ENCODE results near the gene PGAP1.
A peak's percentile ranks its signal among the peaks of the same experiment; 100 is the strongest.

Gene PGAP1

DNA sequence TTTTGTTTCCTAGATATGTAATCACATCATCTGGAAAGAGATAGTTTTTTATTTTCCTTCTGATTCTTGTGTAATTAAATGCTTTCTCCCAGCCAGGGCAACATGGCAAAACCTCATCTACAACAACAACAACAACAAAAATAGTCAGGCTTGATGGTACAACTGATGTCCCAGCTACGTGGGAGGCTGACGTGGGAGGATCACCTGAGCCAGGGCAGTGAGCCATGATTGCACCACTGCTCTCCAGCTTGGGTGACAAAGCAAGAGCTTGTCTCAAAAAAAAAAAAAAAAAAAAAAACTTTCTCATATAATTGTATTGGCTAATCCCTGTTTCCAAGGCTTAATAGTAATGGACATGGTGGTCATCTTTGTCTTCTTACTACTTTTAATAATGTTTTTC, 26.4 kb upstream of the PGAP1 start:
- no peaks in the 10 kb centered on the region for H3K36me3 ChIP-seq (ENCODE audit: control insufficient read depth in 5 of 5, insufficient read depth in 5 of 5, low read length in 5 of 5)
- H3K9me3 ChIP-seq (ENCODE audit: control insufficient read depth in 5 of 5, low read length in 5 of 5): no peaks in the 10 kb centered on the region
- H3K27ac ChIP-seq (ENCODE audit: low read depth, low read length): no peak overlapping the region
- H3K27me3 ChIP-seq (ENCODE audit: control insufficient read depth in 5 of 5, insufficient read depth in 4 of 5, low read length in 5 of 5): no peaks in the 10 kb centered on the region
- H3K4me1 ChIP-seq (ENCODE audit: control insufficient read depth in 5 of 5, insufficient read depth in 5 of 5, low read length in 5 of 5): peaks cover 0 to 3% (median 0%) of the 10 kb centered on the region in 5 donors
- H3K4me3 ChIP-seq (ENCODE audit: low read depth in 1 of 5, low read length in 5 of 5): no peak overlapping the region
- H3K9ac ChIP-seq (ENCODE audit: low read length in 5 of 5): no peak overlapping the region

DNA sequence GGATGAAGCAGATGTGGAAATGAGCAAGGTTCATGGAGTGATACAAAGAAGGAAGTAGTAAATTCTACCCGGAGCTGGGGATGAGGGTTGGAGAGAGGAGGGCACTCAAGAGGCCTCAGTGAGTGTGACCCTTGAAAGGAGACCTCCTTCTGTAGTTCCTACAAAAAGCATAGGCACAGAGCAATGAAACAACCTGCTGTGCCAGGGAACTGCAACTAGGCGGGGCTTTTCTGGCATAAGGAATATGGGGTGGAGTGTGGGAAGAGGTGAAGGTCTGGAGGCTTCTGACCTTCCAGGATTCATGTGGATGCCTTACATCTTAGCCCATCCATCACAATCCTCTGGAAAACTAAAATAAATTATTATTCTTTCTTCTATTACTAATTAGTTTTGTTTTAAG, 25.5 kb upstream of the PGAP1 start:
- no peak overlapping the region for H3K4me3 ChIP-seq (ENCODE audit: low read depth in 1 of 5, low read length in 5 of 5)
- no peaks in the 10 kb centered on the region for H3K36me3 ChIP-seq (ENCODE audit: control insufficient read depth in 5 of 5, insufficient read depth in 5 of 5, low read length in 5 of 5)
- peaks cover 0 to 3% (median 0%) of the 10 kb centered on the region in 5 donors for H3K4me1 ChIP-seq (ENCODE audit: control insufficient read depth in 5 of 5, insufficient read depth in 5 of 5, low read length in 5 of 5)
- H3K9ac ChIP-seq (ENCODE audit: low read length in 5 of 5): no peak overlapping the region
- H3K27ac ChIP-seq (ENCODE audit: low read depth, low read length): no peak overlapping the region
- no peaks in the 10 kb centered on the region for H3K9me3 ChIP-seq (ENCODE audit: control insufficient read depth in 5 of 5, low read length in 5 of 5)
- no peaks in the 10 kb centered on the region for H3K27me3 ChIP-seq (ENCODE audit: control insufficient read depth in 5 of 5, insufficient read depth in 4 of 5, low read length in 5 of 5)

DNA sequence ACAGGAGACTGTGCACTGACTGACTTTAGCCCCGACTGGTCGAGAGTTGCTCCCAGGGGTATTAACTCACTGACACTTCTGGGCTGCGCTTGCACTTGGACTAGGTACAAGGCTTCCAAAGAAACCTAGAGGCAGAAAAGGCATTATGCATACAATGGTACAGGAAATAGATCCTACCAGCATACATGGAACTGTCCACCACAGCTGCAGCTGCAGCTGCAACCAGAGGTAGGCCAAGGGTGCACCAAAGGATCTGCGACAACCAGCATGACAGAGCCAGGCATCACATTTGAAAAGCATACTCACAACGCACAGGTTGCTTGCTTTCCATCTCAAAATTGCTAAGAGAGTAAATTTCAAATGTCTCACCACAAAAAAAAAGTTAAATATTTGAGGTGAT, 22.6 kb upstream of the PGAP1 start:
- Histone ChIP-seq H3K27me3 (ENCODE audit: control insufficient read depth in 5 of 5, insufficient read depth in 4 of 5, low read length in 5 of 5) (no peaks in the 10 kb centered on the region), H3K9me3 (ENCODE audit: control insufficient read depth in 5 of 5, low read length in 5 of 5) (no peaks in the 10 kb centered on the region), H3K4me3 (ENCODE audit: low read depth in 1 of 5, low read length in 5 of 5) (no peak overlapping the region), H3K27ac (ENCODE audit: low read depth, low read length) (no peak overlapping the region), H3K36me3 (ENCODE audit: control insufficient read depth in 5 of 5, insufficient read depth in 5 of 5, low read length in 5 of 5) (no peaks in the 10 kb centered on the region), H3K9ac (ENCODE audit: low read length in 5 of 5) (no peak overlapping the region), H3K4me1 (ENCODE audit: control insufficient read depth in 5 of 5, insufficient read depth in 5 of 5, low read length in 5 of 5) (peaks cover 0 to 3% (median 0%) of the 10 kb centered on the region in 5 donors)

DNA sequence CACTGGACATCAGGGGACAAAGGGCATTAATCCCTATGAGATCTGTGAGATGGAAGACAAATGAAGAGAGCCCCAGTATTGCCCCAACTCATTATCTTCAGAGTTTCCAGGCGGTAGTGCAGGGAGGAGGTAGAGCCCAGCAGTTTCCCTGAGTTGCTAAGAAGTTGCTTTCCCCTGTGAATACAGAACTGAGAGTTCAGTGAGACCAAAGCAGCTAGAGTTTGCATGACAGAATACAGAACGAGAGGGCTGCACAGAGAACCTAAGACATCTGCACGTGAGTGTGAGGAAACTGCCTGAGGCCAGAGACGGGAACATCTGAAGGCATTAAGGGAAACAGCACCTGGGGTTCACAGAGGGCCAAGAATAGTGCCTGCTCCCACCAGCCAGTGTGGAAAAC, 18.1 kb upstream of the PGAP1 start:
- H3K36me3 ChIP-seq (ENCODE audit: control insufficient read depth in 5 of 5, insufficient read depth in 5 of 5, low read length in 5 of 5): no peaks in the 10 kb centered on the region
- no peaks in the 10 kb centered on the region for H3K9me3 ChIP-seq (ENCODE audit: control insufficient read depth in 5 of 5, low read length in 5 of 5)
- no peak overlapping the region for H3K9ac ChIP-seq (ENCODE audit: low read length in 5 of 5)
- H3K4me1 ChIP-seq (ENCODE audit: control insufficient read depth in 5 of 5, insufficient read depth in 5 of 5, low read length in 5 of 5): peaks cover 0 to 3% (median 0%) of the 10 kb centered on the region in 5 donors
- no peak overlapping the region for H3K27ac ChIP-seq (ENCODE audit: low read depth, low read length)
- H3K27me3 ChIP-seq (ENCODE audit: control insufficient read depth in 5 of 5, insufficient read depth in 4 of 5, low read length in 5 of 5): no peaks in the 10 kb centered on the region
- H3K4me3 ChIP-seq (ENCODE audit: low read depth in 1 of 5, low read length in 5 of 5): no peak overlapping the region

DNA sequence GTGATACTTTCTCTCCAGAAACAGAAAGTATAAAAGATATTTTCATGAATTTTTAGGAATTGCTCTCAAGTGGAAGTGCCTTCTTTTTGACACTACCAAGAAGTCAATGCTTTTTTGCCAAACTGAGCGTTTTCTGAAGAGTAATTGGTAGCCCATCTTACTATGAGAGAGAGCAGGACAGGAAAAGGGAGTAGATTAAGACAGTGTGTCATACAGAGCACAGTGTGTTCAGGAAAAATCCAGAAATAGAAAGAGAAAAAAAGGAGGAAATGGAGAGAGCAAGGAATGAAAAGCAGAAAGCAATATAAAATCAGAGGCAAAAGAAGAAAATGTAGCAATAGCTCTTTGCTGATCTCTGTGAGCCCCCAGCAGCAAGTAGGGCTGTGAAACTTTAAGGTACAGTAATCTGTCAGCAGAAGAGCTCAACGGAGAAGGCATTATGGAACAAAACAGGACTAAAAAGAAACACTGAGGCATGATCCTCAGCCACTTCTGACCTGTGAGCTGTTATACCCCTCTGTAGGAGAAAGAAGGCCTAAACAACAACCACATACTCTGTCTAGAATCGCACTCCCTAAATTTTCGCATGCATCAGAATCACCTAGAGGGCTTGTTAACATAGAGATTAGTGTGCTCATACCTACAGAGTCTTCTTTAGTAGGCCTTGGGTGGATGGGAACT, 15.0 kb upstream of the PGAP1 start:
- Histone ChIP-seq H3K4me3 (ENCODE audit: low read depth in 1 of 5, low read length in 5 of 5) (no peak overlapping the region), H3K9ac (ENCODE audit: low read length in 5 of 5) (no peak overlapping the region), H3K9me3 (ENCODE audit: control insufficient read depth in 5 of 5, low read length in 5 of 5) (no peaks in the 10 kb centered on the region), H3K27me3 (ENCODE audit: control insufficient read depth in 5 of 5, insufficient read depth in 4 of 5, low read length in 5 of 5) (no peaks in the 10 kb centered on the region), H3K36me3 (ENCODE audit: control insufficient read depth in 5 of 5, insufficient read depth in 5 of 5, low read length in 5 of 5) (no peaks in the 10 kb centered on the region), H3K4me1 (ENCODE audit: control insufficient read depth in 5 of 5, insufficient read depth in 5 of 5, low read length in 5 of 5) (no peaks in the 10 kb centered on the region), H3K27ac (ENCODE audit: low read depth, low read length) (no peak overlapping the region)

DNA sequence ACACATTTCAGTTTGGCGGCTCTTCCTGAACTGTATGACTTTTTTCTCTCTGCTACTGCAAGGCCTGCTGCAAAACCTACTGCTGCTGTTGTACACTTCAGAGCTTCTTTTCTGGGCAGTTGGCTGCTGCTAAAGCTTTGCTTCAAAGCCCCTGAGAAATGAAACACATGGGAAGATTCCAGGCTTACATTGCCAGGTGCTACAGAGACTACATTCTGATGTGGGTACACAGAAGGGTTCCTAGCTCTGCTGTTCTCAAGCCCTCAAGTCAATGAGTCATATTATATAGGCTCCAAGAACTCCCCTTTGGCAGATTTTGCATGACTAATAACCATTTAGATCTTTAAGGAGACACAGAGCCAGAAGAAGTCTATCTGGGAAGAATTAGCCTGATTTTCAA, 12.9 kb upstream of the PGAP1 start:
- Histone ChIP-seq H3K4me1 (ENCODE audit: control insufficient read depth in 5 of 5, insufficient read depth in 5 of 5, low read length in 5 of 5) (no peaks in the 10 kb centered on the region), H3K9ac (ENCODE audit: low read length in 5 of 5) (no peak overlapping the region), H3K36me3 (ENCODE audit: control insufficient read depth in 5 of 5, insufficient read depth in 5 of 5, low read length in 5 of 5) (no peaks in the 10 kb centered on the region), H3K4me3 (ENCODE audit: low read depth in 1 of 5, low read length in 5 of 5) (no peak overlapping the region), H3K9me3 (ENCODE audit: control insufficient read depth in 5 of 5, low read length in 5 of 5) (no peaks in the 10 kb centered on the region), H3K27me3 (ENCODE audit: control insufficient read depth in 5 of 5, insufficient read depth in 4 of 5, low read length in 5 of 5) (no peaks in the 10 kb centered on the region), H3K27ac (ENCODE audit: low read depth, low read length) (no peak overlapping the region)

DNA sequence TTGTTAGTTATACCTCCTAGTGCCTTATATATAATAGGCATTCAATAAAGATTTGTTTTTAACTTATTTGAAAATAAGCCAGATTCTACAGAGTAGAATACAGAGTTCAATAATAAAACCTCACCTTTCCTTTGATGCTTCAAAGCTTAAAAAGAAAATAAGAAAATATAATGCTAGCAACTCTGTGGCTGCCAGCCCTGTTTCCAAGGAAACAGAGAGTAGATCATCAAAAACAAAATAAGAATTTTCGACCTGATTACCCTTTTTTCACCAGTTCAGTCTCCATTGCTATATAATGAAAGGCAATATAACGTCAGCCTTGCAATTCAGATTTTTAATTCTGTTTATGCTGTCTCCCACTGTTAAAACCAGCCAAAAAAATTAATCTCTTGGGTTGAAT, 8.9 kb upstream of the PGAP1 start:
- no peak overlapping the region for H3K27ac ChIP-seq (ENCODE audit: low read depth, low read length)
- H3K4me1 ChIP-seq (ENCODE audit: control insufficient read depth in 5 of 5, insufficient read depth in 5 of 5, low read length in 5 of 5): no peaks in the 10 kb centered on the region
- no peaks in the 10 kb centered on the region for H3K36me3 ChIP-seq (ENCODE audit: control insufficient read depth in 5 of 5, insufficient read depth in 5 of 5, low read length in 5 of 5)
- no peak overlapping the region for H3K4me3 ChIP-seq (ENCODE audit: low read depth in 1 of 5, low read length in 5 of 5)
- no peak overlapping the region for H3K9ac ChIP-seq (ENCODE audit: low read length in 5 of 5)
- H3K9me3 ChIP-seq (ENCODE audit: control insufficient read depth in 5 of 5, low read length in 5 of 5): no peaks in the 10 kb centered on the region
- no peaks in the 10 kb centered on the region for H3K27me3 ChIP-seq (ENCODE audit: control insufficient read depth in 5 of 5, insufficient read depth in 4 of 5, low read length in 5 of 5)

DNA sequence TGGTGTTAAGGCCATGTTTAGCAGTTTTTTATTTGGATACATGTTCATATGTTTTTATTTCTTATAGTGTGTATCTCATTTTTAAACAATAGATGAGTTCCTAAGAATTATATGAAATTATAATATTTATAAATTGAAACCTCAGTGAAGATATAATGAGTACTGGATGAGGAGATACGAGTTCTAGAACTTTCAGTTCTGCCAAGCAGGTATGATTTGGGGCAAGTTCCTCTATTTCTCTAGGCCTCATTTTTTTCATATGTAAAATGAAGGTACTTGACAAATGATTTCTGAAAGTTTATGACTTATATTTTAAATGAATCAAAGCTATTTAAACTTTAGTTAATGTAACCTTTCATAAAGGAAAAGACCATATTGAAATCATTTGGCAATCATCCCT, 8.2 kb upstream of the PGAP1 start:
- H3K4me1 ChIP-seq (ENCODE audit: control insufficient read depth in 5 of 5, insufficient read depth in 5 of 5, low read length in 5 of 5): no peaks in the 10 kb centered on the region
- H3K27me3 ChIP-seq (ENCODE audit: control insufficient read depth in 5 of 5, insufficient read depth in 4 of 5, low read length in 5 of 5): no peaks in the 10 kb centered on the region
- no peak overlapping the region for H3K27ac ChIP-seq (ENCODE audit: low read depth, low read length)
- no peaks in the 10 kb centered on the region for H3K9me3 ChIP-seq (ENCODE audit: control insufficient read depth in 5 of 5, low read length in 5 of 5)
- no peak overlapping the region for H3K9ac ChIP-seq (ENCODE audit: low read length in 5 of 5)
- no peaks in the 10 kb centered on the region for H3K36me3 ChIP-seq (ENCODE audit: control insufficient read depth in 5 of 5, insufficient read depth in 5 of 5, low read length in 5 of 5)
- H3K4me3 ChIP-seq (ENCODE audit: low read depth in 1 of 5, low read length in 5 of 5): no peak overlapping the region

DNA sequence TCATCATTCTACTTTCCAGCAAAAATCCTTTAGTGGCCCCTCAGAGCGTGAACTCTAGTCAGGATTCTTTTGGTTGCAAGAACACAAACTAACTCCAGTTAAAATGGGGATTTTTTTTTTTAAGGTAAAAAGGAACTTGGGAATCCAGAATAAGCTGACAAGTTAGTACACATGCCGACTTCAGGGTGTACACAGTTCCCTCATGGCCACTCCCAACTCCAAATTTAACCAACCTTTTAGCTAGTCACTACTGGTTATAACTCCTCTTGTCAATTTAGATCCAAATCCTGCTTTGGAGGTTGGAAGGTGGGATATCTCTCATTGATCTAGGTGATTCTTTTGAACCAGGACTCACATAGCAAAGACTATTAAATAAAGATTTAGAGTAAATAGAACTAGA, 5.0 kb upstream of the PGAP1 start:
- Histone ChIP-seq H3K36me3 (ENCODE audit: control insufficient read depth in 5 of 5, insufficient read depth in 5 of 5, low read length in 5 of 5) (no peaks in the 10 kb centered on the region), H3K27ac (ENCODE audit: low read depth, low read length) (no peak overlapping the region), H3K27me3 (ENCODE audit: control insufficient read depth in 5 of 5, insufficient read depth in 4 of 5, low read length in 5 of 5) (no peaks in the 10 kb centered on the region), H3K9me3 (ENCODE audit: control insufficient read depth in 5 of 5, low read length in 5 of 5) (no peaks in the 10 kb centered on the region), H3K4me3 (ENCODE audit: low read depth in 1 of 5, low read length in 5 of 5) (no peak overlapping the region), H3K9ac (ENCODE audit: low read length in 5 of 5) (no peak overlapping the region), H3K4me1 (ENCODE audit: control insufficient read depth in 5 of 5, insufficient read depth in 5 of 5, low read length in 5 of 5) (peaks cover 0 to 12% (median 7%) of the 10 kb centered on the region in 5 donors)

DNA sequence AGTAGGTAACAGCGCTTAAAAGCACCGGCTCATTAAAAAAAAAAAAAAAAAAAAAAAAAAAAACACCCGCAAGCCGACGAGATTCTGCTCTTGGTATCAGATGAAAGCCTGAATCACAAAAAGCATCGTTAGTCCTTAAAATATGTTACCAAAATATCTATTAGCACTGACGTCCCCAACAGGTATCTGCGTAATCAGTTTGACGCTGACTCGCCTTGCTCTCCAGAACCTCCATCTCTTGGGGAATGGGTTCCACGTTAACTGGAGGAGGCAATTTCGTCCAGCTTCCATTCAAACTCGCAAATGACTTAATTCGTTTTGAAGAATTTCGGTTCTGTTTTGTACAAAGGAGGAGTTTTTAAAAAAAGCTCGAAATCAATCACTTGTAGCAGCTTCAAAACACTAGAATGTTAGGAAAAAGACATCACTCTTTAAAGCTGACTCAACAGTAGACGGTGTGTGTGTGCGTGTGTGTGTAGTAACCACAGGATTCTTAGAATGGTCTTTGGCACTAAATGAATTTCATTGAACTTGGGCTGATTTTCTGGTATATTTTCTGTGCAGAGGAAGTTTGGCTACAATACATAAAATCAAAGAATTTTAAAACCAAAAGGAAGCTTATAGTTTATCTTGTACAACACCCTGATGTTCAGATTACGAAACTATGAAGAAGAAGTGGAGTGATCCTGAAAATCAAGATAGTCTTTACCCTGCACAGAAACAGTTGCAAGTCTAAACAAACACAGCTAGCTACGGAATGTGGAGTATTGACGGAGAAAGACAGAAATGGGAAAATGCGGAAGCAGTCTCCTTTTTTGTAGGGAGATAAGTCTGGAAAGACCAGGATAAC, 1.1 kb upstream of the PGAP1 start:
- no peaks in the 10 kb centered on the region for H3K36me3 ChIP-seq (ENCODE audit: control insufficient read depth in 5 of 5, insufficient read depth in 5 of 5, low read length in 5 of 5)
- peak overlapping the region; percentile 80 to 95 (median 92) for H3K4me3 ChIP-seq (ENCODE audit: low read depth in 1 of 5, low read length in 5 of 5)
- H3K9ac ChIP-seq (ENCODE audit: low read length in 5 of 5): peak overlapping the region; percentile 66 to 86 (median 81)
- H3K9me3 ChIP-seq (ENCODE audit: control insufficient read depth in 5 of 5, low read length in 5 of 5): no peaks in the 10 kb centered on the region
- peaks cover 0 to 27% (median 23%) of the 10 kb centered on the region in 5 donors for H3K4me1 ChIP-seq (ENCODE audit: control insufficient read depth in 5 of 5, insufficient read depth in 5 of 5, low read length in 5 of 5)
- H3K27me3 ChIP-seq (ENCODE audit: control insufficient read depth in 5 of 5, insufficient read depth in 4 of 5, low read length in 5 of 5): no peaks in the 10 kb centered on the region
- peak overlapping the region; percentile 87 for H3K27ac ChIP-seq (ENCODE audit: low read depth, low read length)
